Stomach smooth muscle (tissue), 2 donors: ENCODE measurements around the gene CEP44.
"Not testable (repeated sequence)": the region's sequence is repeated elsewhere in the genome, so short reads cannot be mapped to it uniquely, and the experiment has no call there.

Source experiments
- H3K27ac ChIP-seq: one replicate; pipeline ENCODE4 v1.7.0; 2013; ENCODE audit warnings: mild to moderate bottlenecking, low read length, inconsistent platforms
- H3K27me3 ChIP-seq, 2 donors: one replicate each; pipeline ENCODE4 v1.7.0; 2013; ENCODE audit warnings: low read length in 2 of 2; ENCODE audit not compliant: insufficient read depth in 2 of 2, control insufficient read depth in 1 of 2
- H3K36me3 ChIP-seq, 2 donors: one replicate each; pipeline ENCODE4 v1.7.0; 2013; ENCODE audit warnings: low read length in 2 of 2; ENCODE audit not compliant: control insufficient read depth in 2 of 2, insufficient read depth in 2 of 2
- H3K4me1 ChIP-seq: one replicate; pipeline ENCODE4 v1.7.0; 2013; ENCODE audit warnings: low read length; ENCODE audit not compliant: control insufficient read depth, insufficient read depth
- H3K4me3 ChIP-seq, 2 donors: one replicate each; pipeline ENCODE4 v1.7.0; 2013; ENCODE audit warnings: low read length in 2 of 2
- H3K9ac ChIP-seq, 2 donors: one replicate each; pipeline ENCODE4 v1.7.0; 2013; ENCODE audit warnings: low read length in 2 of 2, mild to moderate bottlenecking in 1 of 2
- H3K9me3 ChIP-seq, 2 donors: one replicate each; pipeline ENCODE4 v1.7.0; 2013; ENCODE audit warnings: low read length in 2 of 2; ENCODE audit not compliant: control insufficient read depth in 2 of 2
- donor health status: healthy.
- donor health status: Pancreatic carcinoma.

Gene CEP44

DNA sequence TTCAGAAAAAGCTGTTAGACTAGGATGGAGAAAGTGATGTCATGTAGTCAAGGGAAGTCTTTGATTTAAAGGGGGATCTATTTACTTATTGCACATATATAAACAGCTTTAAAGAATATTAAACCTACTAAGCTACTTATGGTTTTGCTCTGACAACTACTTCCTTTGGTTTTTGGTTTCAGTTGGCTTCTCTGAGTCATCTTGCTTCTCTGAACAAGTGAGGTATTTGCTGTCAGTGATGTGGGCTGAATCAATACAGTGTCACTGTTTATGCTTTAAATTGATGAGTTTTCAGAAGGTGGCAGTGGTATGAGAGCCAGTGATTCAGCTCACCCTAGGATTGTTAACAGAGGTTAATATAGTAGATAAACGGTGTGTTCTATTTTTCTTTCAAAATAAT, 75.1 kb downstream of the CEP44 start:
- no peak overlapping the region for H3K4me3 ChIP-seq
- no peaks in the 10 kb centered on the region for H3K9me3 ChIP-seq
- no peak overlapping the region for H3K27ac ChIP-seq
- no peaks in the 10 kb centered on the region for H3K27me3 ChIP-seq
- no peaks in the 10 kb centered on the region for H3K4me1 ChIP-seq
- no peak overlapping the region for H3K9ac ChIP-seq
- no peaks in the 10 kb centered on the region for H3K36me3 ChIP-seq

DNA sequence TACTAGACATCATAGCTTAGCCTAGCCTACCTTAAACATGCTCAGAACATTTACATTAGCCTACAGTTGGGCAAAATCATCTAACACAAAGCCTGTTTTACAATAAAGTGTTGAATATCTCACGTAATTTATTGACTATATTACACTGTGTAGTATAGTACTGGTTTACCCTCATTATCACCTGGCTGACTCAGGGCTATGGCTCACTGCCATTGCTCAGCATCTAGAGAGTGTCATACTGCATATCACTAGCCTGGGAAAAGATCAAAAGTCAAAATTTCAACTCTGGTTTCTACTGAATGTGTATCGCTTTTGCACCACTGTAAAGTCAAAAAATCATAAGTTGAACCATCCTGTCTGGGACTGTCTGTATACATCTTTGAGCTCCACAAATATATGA, 78.6 kb downstream of the CEP44 start:
- no peaks in the 10 kb centered on the region for H3K9me3 ChIP-seq
- no peaks in the 10 kb centered on the region for H3K36me3 ChIP-seq
- H3K4me1 ChIP-seq, result no peaks in the 10 kb centered on the region
- no peak overlapping the region for H3K9ac ChIP-seq
- H3K4me3 ChIP-seq, result no peak overlapping the region
- no peaks in the 10 kb centered on the region for H3K27me3 ChIP-seq
- no peak overlapping the region for H3K27ac ChIP-seq

DNA sequence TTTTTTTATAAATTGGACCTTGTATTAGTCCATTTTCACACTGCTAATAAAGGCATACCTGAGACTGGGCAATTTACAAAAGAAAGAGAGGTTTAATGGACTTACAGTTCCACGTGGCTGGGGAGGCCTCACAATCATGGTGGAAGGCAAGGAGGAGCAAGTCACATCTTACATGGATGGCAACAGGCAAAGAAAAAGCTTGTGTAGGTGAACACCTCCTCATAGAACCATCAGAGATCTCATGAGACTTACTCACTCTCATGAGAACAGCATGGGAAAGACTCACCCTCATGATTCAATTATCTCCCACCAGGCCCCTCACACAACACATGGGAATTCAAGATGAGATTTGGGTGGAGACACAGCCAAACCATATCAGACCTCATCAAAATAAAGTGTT, 80.1 kb downstream of the CEP44 start:
- H3K4me1 ChIP-seq, H3K9ac ChIP-seq, H3K4me3 ChIP-seq, H3K27ac ChIP-seq, H3K36me3 ChIP-seq, H3K9me3 ChIP-seq, H3K27me3 ChIP-seq: not testable (repeated sequence)

DNA sequence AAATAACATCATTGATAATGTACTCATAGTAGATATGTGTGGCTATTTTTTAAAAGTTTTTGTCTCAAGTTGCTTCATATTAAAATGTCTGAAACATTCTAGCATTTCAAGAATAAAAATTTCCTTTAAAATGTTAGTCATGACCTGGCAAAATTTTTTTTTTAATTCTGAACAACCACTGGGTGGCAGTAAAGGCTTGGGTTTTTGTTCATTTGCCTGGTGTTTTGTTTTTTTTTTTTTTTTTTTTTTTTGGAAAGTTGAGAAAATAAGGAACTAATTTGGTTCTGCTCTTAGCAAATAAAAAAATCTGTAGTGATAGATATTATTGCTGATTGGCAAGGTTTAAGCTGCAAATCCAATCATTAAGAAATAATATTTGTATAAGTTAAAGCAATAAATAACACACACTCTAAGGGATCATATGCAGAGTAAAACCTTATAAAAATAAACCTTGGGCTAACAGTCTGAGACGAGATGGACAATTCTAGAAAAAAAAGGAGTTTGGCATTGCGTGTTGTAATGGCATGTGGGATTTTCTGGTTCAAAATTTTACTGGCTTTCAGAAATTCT, 81.4 kb downstream of the CEP44 start:
- Histone ChIP-seq H3K27ac (no peak overlapping the region), H3K27me3 (no peaks in the 10 kb centered on the region), H3K4me3 (no peak overlapping the region), H3K9ac (no peak overlapping the region), H3K36me3 (no peaks in the 10 kb centered on the region), H3K4me1 (no peaks in the 10 kb centered on the region), H3K9me3 (no peaks in the 10 kb centered on the region)

DNA sequence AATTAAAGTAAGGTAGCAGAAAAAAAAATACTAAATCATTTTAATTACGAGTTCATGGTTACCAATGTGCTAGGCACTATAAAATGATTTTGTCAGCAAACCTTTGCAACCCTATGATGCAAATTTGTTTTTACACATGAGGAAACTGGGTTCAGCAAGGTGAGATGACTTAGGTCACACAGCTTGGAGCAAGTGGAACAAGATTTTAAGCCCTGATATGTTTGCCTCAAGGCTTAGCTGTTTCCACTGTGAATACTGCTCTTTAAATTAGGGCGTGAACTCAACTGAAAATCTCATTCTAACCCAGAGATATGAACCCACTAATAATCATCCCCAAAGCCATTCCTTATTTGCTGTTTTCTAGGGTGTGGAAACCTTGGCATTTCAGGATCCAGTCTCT, 86.3 kb downstream of the CEP44 start:
- Histone ChIP-seq H3K27me3 (no peaks in the 10 kb centered on the region), H3K4me1 (no peaks in the 10 kb centered on the region), H3K36me3 (no peaks in the 10 kb centered on the region), H3K4me3 (no peak overlapping the region), H3K27ac (no peak overlapping the region), H3K9me3 (no peaks in the 10 kb centered on the region), H3K9ac (no peak overlapping the region)

DNA sequence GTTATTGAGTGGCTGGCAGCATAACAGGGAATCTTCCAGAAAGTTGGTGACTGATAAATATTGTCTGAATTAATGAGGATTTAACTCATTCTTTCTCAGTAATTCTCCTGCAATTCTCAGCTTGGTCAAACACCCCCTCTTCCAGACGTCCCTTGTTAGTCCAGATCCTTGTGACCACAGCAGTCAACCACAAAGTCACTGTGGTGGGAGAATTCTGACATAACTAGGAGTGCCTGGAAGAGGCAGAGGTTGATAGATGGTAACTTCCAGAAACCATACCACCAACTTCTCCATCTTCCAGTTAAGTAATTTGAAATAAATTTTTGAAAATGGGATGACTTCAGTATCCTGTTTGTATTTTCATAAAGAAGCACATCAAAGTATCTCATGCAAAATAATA, 90.1 kb downstream of the CEP44 start:
- Histone ChIP-seq H3K4me3 (no peak overlapping the region), H3K9ac (no peak overlapping the region)

DNA sequence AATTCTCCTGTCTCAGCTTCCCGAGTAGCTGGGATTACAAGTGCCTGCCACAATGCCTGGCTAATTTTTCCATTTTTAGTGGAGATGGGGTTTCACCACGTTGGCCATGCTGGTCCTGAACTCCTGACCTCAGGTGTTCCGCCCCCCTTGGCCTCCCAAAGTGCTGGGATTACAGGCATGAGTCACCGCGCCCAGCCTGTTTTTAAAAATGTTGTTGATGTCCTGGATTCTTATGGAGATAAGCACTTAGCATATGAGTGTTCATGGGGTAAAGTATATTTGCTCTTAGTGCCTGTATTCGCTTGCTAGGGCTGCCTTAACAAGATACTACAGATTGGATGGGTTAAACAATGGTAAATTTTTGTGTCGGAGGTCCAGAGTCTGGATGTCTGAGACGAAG, 91.7 kb downstream of the CEP44 start:
- no peaks in the 10 kb centered on the region for H3K9me3 ChIP-seq
- H3K36me3 ChIP-seq, result no peaks in the 10 kb centered on the region
- H3K27ac ChIP-seq, result no peak overlapping the region
- H3K4me3 ChIP-seq, result no peak overlapping the region
- H3K27me3 ChIP-seq, result no peaks in the 10 kb centered on the region
- H3K4me1 ChIP-seq, result no peaks in the 10 kb centered on the region
- no peak overlapping the region for H3K9ac ChIP-seq

More for the DNA sequence above, 90.1 kb downstream of the CEP44 start:
- H3K9me3 ChIP-seq, result no peaks in the 10 kb centered on the region
- H3K27me3 ChIP-seq, result no peaks in the 10 kb centered on the region
- H3K27ac ChIP-seq, result no peak overlapping the region
- H3K36me3 ChIP-seq, result no peaks in the 10 kb centered on the region
- no peaks in the 10 kb centered on the region for H3K4me1 ChIP-seq

DNA sequence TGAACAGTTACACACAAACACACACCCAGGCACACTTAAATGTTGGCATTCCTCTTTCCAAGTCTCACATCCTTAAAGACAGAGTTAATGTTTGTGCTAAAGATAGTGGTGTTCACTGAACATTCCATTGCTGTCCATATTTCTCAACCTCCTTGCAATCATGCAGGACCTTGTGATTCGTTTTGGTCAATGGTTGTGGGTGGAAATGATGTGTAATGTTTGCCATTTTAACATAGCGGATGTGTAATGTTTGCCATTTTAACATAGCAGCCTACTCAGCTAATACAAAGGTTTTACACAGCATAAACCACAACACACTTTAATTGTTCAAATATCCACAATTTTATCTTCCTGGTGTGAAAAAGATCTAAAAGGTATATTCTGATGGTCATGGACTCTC, 93.9 kb downstream of the CEP44 start:
- no peaks in the 10 kb centered on the region for H3K4me1 ChIP-seq

DNA sequence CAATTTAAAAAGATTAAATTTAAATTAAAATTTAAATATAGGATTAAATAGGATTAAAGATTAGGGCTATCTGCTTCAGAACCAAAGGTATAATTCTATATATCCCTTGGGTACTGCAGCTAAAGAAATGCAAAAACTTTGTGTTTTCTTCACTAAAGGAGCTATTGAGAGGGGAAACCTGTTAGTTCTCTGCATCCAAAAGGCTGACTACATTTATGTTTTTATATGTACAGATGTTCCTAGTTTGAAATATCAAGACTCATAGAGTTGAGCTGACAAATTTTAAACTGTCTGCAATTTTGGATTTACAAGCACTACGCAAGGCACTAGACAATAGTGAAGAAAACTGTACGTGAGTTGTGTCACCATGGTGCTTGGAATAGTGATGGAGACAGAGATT, 95.2 kb downstream of the CEP44 start:
- Histone ChIP-seq H3K27me3 (no peaks in the 10 kb centered on the region), H3K9me3 (no peaks in the 10 kb centered on the region), H3K4me1 (no peaks in the 10 kb centered on the region), H3K4me3 (no peak overlapping the region), H3K9ac (no peak overlapping the region), H3K36me3 (no peaks in the 10 kb centered on the region), H3K27ac (no peak overlapping the region)

More for the DNA sequence above, 93.9 kb downstream of the CEP44 start:
- H3K9ac ChIP-seq, result no peak overlapping the region
- H3K27ac ChIP-seq, result no peak overlapping the region
- no peaks in the 10 kb centered on the region for H3K9me3 ChIP-seq
- no peaks in the 10 kb centered on the region for H3K36me3 ChIP-seq
- no peaks in the 10 kb centered on the region for H3K27me3 ChIP-seq
- H3K4me3 ChIP-seq, result no peak overlapping the region

DNA sequence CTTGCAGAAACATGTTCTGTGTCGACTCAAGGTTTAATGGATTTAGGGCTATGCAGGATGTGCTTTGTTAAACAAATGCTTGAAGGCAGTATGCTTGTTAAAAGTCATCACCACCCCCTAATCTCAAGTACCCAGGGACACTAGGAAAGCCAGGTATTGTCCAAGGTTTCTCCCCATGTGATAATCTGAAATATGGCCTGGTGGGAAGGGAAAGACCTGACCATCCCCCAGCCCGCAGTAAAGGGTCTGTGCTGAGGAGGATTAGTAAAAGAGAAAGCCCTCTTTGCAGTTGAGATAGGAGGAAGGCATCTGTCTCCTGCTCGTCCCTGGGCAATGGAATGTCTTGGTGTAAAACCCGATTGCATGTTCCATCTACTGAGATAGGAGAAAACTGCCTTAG, 96.5 kb downstream of the CEP44 start:
- H3K27me3 ChIP-seq, H3K27ac ChIP-seq, H3K9ac ChIP-seq, H3K4me3 ChIP-seq, H3K4me1 ChIP-seq, H3K9me3 ChIP-seq, H3K36me3 ChIP-seq: not testable (repeated sequence)

DNA sequence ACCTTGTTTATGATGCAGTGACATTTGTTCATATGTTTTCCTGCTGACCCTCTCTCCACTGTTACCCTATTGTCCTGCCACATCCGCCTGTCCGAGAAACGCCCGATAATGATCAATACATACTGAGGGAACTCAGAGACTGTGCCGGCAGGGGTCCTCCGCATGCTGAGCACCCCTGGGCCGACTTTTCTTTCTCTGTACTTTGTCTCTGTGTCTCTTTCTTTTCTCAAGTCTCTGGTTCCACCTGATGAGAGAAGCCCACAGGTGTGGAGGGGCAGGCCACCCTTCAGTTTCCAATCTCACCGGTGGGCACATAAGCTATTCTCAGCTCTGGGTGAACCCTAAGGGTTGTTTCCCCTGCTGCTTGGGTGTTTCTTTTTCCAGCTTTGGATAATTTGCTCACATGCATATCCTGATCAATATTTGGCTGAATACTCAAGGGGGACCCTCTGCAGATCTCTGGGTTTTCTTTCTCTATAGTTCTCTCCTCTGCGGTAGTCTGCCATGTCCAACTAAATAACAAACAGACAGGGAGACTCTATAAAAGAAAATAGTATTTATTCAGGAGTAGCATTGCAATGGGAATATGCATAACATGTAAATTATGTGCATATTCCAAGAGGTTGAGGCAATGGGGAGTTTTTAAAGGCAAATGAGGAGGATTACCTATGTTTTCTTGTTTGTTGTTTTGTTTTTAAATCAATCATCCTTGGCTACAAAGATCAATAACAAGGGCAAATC, 97.2 kb downstream of the CEP44 start:
- Histone ChIP-seq H3K4me3 (no peak overlapping the region), H3K9me3 (no peaks in the 10 kb centered on the region), H3K27ac (no peak overlapping the region), H3K4me1 (no peaks in the 10 kb centered on the region), H3K9ac (no peak overlapping the region), H3K27me3 (no peaks in the 10 kb centered on the region), H3K36me3 (no peaks in the 10 kb centered on the region)
